ENCODE measurements around the gene KRTAP10-9. TPM values are rescaled to one million over a fixed set of nuclear protein-coding genes. Genes with fewer than 3 reads are reported as not detected.

KRTAP10-9 gene, protein sequence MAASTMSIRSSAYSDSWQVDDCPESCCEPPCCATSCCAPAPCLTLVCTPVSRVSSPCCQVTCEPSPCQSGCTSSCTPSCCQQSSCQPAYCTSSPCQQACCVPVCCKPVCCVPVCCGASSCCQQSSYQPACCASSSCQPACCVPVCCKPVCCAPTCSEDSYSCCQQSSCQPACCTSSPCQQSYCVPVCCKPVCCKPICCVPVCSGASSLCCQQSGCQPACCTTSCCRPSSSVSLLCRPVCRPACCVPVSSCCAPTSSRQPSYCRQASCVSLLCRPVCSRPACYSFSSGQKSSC
- total RNA-seq: not detected in 2 replicates

GRCh38 chr21:44626673-44627143, at the start of gene KRTAP10-9:
Gene KRTAP10-9 (plus strand): TSS chr21:44627093. CDS start chr21:44627172, 79 bp downstream.

GRCh38 chr21:44580231-44580821, 46.6 kb upstream of the KRTAP10-9 start, which contains the start of gene KRTAP10-5:
Gene KRTAP10-5 (minus strand): TSS chr21:44580604. CDS start chr21:44580578, 26 bp downstream.

GRCh38 chr21:44592446-44593311, 34.2 kb upstream of the KRTAP10-9 start, which contains the start of gene KRTAP10-6:
Gene KRTAP10-6 (minus strand): TSS chr21:44592505. CDS start chr21:44592484, 21 bp downstream.

DNA sequence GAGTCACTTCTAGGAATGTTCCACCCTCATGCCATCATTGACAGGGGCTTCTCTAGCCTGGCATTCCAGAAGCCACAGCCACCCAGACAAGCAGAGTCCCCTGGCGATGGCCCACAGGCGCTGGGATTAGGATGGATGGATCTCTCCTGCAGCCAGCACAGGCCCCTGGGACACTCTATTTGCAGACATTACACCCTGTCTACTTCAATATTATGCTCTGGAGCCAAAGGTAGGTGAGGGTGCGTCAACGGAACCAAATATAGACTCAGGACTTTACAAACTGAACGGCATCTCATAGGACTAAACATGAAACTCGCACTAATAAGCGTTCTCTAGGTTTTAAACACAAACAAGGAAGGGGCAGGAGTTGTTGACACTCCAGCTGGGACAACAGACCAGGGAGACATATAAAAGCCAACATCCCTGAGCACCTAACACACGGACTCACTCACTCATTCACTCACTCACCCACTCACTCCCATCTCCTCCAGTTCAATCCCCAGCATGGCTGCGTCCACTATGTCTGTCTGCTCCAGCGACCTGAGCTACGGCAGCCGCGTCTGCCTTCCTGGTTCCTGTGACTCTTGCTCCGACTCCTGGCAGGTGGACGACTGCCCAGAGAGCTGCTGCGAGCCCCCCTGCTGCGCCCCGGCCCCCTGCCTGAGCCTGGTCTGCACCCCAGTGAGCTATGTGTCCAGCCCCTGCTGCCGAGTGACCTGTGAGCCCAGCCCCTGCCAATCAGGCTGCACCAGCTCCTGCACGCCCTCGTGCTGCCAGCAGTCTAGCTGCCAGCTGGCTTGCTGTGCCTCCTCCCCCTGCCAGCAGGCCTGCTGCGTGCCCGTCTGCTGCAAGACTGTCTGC, 26.5 kb upstream of the KRTAP10-9 start, which contains the start of gene KRTAP10-7:
KRTAP10-7 (plus strand) TSS at position 480 of the 861 bp plus-strand sequence; CDS start at position 505, 25 bp downstream.

DNA sequence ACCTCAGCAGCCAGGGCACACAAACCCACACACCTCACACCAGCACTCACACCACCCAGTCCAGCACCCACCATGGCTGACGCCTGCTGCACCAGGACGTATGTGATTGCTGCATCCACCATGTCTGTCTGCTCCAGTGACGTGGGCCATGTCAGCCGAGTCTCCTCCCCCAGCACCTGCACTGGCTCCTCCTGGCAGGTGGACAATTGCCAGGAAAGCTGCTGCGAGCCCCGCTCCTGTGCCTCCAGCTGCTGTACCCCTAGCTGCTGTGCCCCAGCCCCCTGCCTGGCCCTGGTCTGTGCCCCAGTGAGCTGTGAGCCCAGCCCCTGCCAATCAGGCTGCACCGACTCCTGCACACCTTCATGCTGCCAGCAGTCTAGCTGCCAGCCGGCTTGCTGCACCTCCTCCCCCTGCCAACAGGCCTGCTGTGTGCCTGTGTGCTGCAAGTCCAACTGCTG, 14.8 kb upstream of the KRTAP10-9 start, which contains the start of gene KRTAP10-8:
KRTAP10-8 (plus strand) TSS at position 51 of the 458 bp plus-strand sequence; CDS start at position 73, 22 bp downstream.

GRCh38 chr21:44637018-44637850, 10.3 kb downstream of the KRTAP10-9 start, which contains the start of gene KRTAP10-10:
Gene KRTAP10-10 (plus strand): TSS chr21:44637356. CDS start chr21:44637418, 62 bp downstream.

GRCh38 chr21:44646366-44647221, 19.7 kb downstream of the KRTAP10-9 start, which contains the start of gene KRTAP10-11:
Gene KRTAP10-11 (plus strand): TSS chr21:44646414. CDS start chr21:44646459, 45 bp downstream.

DNA sequence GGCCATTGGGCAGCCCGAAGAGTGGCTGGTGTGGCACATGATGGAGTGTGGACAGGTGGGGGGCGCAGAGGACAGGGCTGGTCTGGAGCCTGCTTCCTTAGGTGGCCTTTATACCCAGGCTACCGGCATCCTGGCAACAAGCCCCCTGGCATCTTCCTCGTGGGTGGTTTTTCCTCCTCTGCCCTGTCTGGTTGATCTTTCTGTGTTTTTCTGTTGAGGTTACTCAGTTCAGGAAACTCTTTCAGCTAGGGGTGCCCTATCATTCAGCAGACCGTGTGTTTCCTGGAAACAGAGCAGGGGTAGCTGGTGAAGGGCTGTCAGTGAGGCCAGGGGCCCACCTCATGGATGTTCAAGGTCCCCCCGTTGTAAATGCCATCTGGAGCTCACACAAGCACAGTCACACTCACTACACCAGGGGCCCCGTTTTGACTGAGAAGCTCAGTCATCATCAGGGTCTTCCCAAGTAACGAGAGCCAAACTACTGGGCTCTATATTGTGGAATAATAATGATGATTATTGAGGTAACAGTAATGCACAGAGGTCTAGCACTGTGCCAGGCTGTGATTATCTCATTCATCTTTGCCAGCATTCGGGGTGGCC, 27.8 kb downstream of the KRTAP10-9 start, which contains the start of gene KRTAP12-4:
KRTAP12-4 (minus strand) TSS at position 84 of the 600 bp plus-strand sequence; CDS start at position 39, 45 bp downstream.

GRCh38 chr21:44657635-44658540, 31.0 kb downstream of the KRTAP10-9 start, which contains the start of gene KRTAP12-3:
Gene KRTAP12-3 (plus strand): TSS chr21:44657932. CDS start chr21:44657980, 48 bp downstream.

DNA sequence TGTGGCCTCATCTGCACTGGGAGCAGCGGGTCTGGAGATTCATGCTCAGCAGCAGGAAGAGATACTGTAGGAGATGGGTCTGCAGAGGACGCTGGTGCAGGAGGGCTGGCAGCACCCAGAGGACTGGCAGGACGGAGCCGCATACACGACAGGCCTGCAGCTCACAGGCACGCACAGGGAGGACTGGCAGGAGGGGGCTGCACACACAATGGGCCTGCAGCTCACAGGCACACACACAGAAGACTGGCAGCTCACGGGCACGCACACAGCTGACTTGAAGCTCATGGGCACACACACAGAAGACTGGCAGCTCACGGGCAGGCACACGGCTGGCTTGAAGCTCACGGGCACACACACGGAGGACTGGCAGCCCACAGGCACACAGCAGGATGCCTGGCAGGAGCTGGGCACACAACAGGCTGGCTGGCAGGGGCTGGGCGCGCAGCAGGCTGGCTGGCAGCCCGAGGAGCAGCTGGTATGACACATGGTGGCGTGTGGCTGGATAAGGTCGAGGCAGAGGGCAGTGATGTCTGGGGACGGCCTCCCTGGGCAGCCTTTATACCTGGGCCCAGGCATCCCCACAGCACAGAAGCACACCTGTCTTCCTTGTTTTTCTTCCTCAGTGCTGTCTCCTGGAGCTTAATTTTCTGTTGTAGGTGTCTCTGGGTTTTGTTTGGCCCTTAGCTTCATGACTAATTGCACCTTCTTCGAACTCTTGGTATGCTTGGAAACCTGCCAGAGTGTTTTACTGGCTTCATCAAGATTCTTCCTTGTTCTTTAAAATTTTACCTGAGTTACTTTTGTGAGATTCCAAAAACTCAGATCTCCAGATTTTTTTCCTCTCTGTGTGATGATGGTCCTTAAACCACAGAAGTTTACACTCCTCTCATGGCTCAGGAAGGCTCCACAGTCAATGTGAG, 39.8 kb downstream of the KRTAP10-9 start, which contains the start of gene KRTAP12-2:
KRTAP12-2 (minus strand) TSS at position 527 of the 920 bp plus-strand sequence; CDS start at position 486, 41 bp downstream.

Other genes starting within 250 kb of the KRTAP10-9 start
- gene LRRC3, start 171.6 kb upstream of the KRTAP10-9 start, total RNA-seq: 0.99 and 1.2 TPM in 2 replicates
- gene KRTAP10-1, start 86.9 kb upstream of the KRTAP10-9 start, total RNA-seq: not detected in 2 replicates
- not detected in 2 replicates for gene KRTAP10-2, start 75.6 kb upstream of the KRTAP10-9 start, total RNA-seq
- not detected in 2 replicates for gene KRTAP10-3, start 68.3 kb upstream of the KRTAP10-9 start, total RNA-seq
- gene KRTAP10-4, start 53.4 kb upstream of the KRTAP10-9 start, total RNA-seq: not detected in 2 replicates
- not detected in 2 replicates for gene KRTAP10-5, start 46.5 kb upstream of the KRTAP10-9 start, total RNA-seq
- not detected in 2 replicates for gene KRTAP10-6, start 34.6 kb upstream of the KRTAP10-9 start, total RNA-seq
- not detected in 2 replicates for gene KRTAP10-7, start 26.5 kb upstream of the KRTAP10-9 start, total RNA-seq
- gene KRTAP10-8, start 15.0 kb upstream of the KRTAP10-9 start, total RNA-seq: not detected in 2 replicates
- gene KRTAP10-10, start 10.3 kb downstream of the KRTAP10-9 start, total RNA-seq: not detected in 2 replicates
- gene KRTAP10-11, start 19.3 kb downstream of the KRTAP10-9 start, total RNA-seq: not detected in 2 replicates
- not detected in 2 replicates for gene KRTAP12-4, start 27.6 kb downstream of the KRTAP10-9 start, total RNA-seq
- not detected in 2 replicates for gene KRTAP12-3, start 30.8 kb downstream of the KRTAP10-9 start, total RNA-seq
- gene KRTAP12-2, start 39.8 kb downstream of the KRTAP10-9 start, total RNA-seq: not detected in 2 replicates
- gene KRTAP12-1, start 55.1 kb downstream of the KRTAP10-9 start, total RNA-seq: not detected in 2 replicates
- gene KRTAP10-12, start 70.1 kb downstream of the KRTAP10-9 start, total RNA-seq: not detected in 2 replicates
- not detected in 2 replicates for gene TSPEAR, start 84.5 kb downstream of the KRTAP10-9 start, total RNA-seq
- gene UBE2G2, start 174.7 kb downstream of the KRTAP10-9 start, total RNA-seq: 76.3 and 103 TPM in 2 replicates
- 77.2 and 91.3 TPM in 2 replicates for gene SUMO3, start 191.0 kb downstream of the KRTAP10-9 start, total RNA-seq
- 299 and 366 TPM in 2 replicates for gene PTTG1IP, start 246.6 kb downstream of the KRTAP10-9 start, total RNA-seq

Measured in endothelial cell of coronary artery (primary cell).